Measurements from ENCODE around the gene HOXD1. TPM values are rescaled to one million over a fixed set of nuclear protein-coding genes. Genes with fewer than 3 reads are reported as not detected.

The HOXD1 gene
- not detected in 2 replicates for polyA plus RNA-seq (2012; rRNA removed)
- 0.03 TPM in 1 of 2 replicates, not detected in the other for polyA plus RNA-seq (2012; cell fraction: cytosol; rRNA removed)
- 0.02 and 0.12 TPM in 2 replicates for polyA plus RNA-seq (2012; cell fraction: nucleus; rRNA removed)

- peak within 1 kb of the TSS; percentile 89 for H2AFZ ChIP-seq (ENCODE audit: low read depth)
- no peaks in the 10 kb centered on the region for H3K9me2 ChIP-seq
- H3K4me2 ChIP-seq, result peak within 1 kb of the TSS; percentile 91
- H3K4me3 ChIP-seq (ENCODE audit: low read depth in 2 of 2, low read length in 1 of 2), result peak within 1 kb of the TSS; percentile 73 to 76
- peak within 1 kb of the TSS in 1 of 2 experiments; percentile 67; a peak in 1 of 4 replicates for H3K27ac ChIP-seq (ENCODE audit: low read depth in 2 of 2, low read length in 1 of 2)
- H3K4me1 ChIP-seq (ENCODE audit: control insufficient read depth in 1 of 2, insufficient read depth in 2 of 2, low read depth in 1 of 2, low read length in 1 of 2), result peaks cover 0 to 10% of the 10 kb centered on the region in 2 experiments; a peak in 1 of 4 replicates
- CTCF ChIA-PET, result interaction anchor here (0.9 to 2.4 kb wide), 7 partner anchors 13 to 446 kb away, joined by 3 to 13 read pairs (median 3); no protein-coding TSS in a partner anchor
- peak within 1 kb of the TSS; percentile 39; the same call in 1 of the 2 replicates for H3K9ac ChIP-seq
- WGBS (ENCODE audit: low lambda C conversion rate), result 4% methylated on average over 38 of the region's 68 CpGs
- POLR2A ChIA-PET, result interaction anchor here (0.6 to 2.6 kb wide), 6 partner anchors 12 to 629 kb away, joined by 3 to 5 read pairs (median 4); partner anchors contain the start of gene HOXD9
- peak; percentile 95 for DNase-seq
- no peaks in the 10 kb centered on the region for H3K9me3 ChIP-seq
- no peaks in the 10 kb centered on the region for H3K36me3 ChIP-seq (replicated peaks in 1 of 2; ENCODE audit: control insufficient read depth in 1 of 2, insufficient read depth in 2 of 2, low read length in 1 of 2)
- no peaks in the 10 kb centered on the region for H4K20me1 ChIP-seq (ENCODE audit: insufficient read depth)
- TF ChIP-seq SIN3A (IDR thresholded peaks at IDR 0.05; ENCODE audit: borderline replicate concordance, low read depth, low read length) (no peak), CHD2 (IDR thresholded peaks at IDR 0.05; ENCODE audit: low read length, partially characterized antibody) (no peak), USF2 (IDR thresholded peaks at IDR 0.05; ENCODE audit: borderline replicate concordance, low read depth, low read length) (peak; percentile 71), NFIC (IDR thresholded peaks at IDR 0.05; ENCODE audit: borderline replicate concordance) (no peak), MAX (IDR thresholded peaks at IDR 0.05; ENCODE audit: low read depth) (peak; percentile 23), FOXJ3 (CRISPR knock-in tag; IDR thresholded peaks at IDR 0.05) (no peak), REST (IDR thresholded peaks at IDR 0.05; ENCODE audit: low read depth, low read length) (no peak), MXI1 (IDR thresholded peaks at IDR 0.05; ENCODE audit: low read depth, low read length) (peak; percentile 53; the same call in 1 of the 2 replicates), RFX5 (IDR thresholded peaks at IDR 0.05; ENCODE audit: low read length) (no peak), TEAD4 (IDR thresholded peaks at IDR 0.05; ENCODE audit: borderline replicate concordance, insufficient read depth) (no peak), USF1 (IDR thresholded peaks at IDR 0.05; ENCODE audit: borderline replicate concordance, low read depth) (peak; percentile 92), RAD21 (IDR thresholded peaks at IDR 0.05; ENCODE audit: low read length) (no peak), TCF12 (IDR thresholded peaks at IDR 0.05) (no peak)
- H3F3A ChIP-seq (replicated peaks; ENCODE audit: insufficient read depth), result no peaks in the 10 kb centered on the region
- H3K79me2 ChIP-seq (ENCODE audit: insufficient read depth), result no peaks in the 10 kb centered on the region
- peaks cover 9% of the 10 kb centered on the region; the same call in 1 of the 2 replicates for H3K27me3 ChIP-seq (ENCODE audit: insufficient read depth)
Observed at GRCh38 chr2:176187899-176188773, at the start of gene HOXD1. Gene HOXD1 (plus strand): TSS chr2:176188668. CDS start chr2:176188802, 134 bp downstream.

Data from SK-N-SH (cell line).